Stimulated activated CD8-positive, alpha-beta memory T cell treated with anti-CD3 and anti-CD28 coated beads, Interleukin-15, amount 100 ng/mL, for 4 hours (primary cell): ENCODE measurements around the gene UPF2.

Source experiments
- DNase-seq, 2 donors: peaks; one replicate each; pipeline ENCODE4 v3.0.0-alpha.2; 2020; ENCODE audit warnings: low read depth in 2 of 2

Gene UPF2

DNA sequence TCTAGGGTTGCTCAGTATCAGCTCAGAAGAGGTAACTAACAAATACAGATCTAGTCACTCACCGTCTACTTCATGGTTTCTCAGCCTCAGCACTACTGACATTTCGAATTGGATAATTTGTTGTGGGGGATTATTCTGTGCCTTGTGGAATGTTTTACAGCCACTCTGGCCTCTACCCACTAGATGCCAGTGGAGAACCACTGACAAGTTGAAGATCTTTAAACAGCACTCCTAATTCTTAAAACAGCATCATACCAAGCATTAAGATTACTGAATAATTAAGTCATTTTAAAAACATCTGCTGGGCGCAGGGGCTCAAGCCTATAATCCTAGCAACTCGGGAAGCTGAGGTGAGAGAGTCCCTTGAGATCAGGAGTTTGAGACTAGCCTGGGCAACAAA is 82.6 kb downstream of the UPF2 start:
- DNase-seq = no peak

DNA sequence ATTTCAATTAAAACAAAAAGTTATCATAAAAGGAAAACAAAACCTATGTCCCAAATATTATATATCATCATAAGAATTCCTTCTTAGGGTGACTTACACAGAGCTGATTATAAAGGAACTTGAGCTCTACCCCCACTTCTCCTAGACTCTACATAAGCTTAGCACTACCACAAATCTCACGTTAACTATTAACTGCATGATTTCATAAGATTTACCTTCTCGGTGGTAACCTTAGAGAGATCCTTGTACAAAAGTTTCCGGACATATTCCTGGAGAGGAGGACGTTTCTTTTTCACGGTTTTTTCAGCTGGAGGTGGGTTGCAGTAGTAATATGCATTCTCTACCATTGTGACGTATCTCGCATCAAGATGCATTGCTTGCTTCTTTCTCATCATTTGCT is 83.7 kb downstream of the UPF2 start:
- no peak for DNase-seq

DNA sequence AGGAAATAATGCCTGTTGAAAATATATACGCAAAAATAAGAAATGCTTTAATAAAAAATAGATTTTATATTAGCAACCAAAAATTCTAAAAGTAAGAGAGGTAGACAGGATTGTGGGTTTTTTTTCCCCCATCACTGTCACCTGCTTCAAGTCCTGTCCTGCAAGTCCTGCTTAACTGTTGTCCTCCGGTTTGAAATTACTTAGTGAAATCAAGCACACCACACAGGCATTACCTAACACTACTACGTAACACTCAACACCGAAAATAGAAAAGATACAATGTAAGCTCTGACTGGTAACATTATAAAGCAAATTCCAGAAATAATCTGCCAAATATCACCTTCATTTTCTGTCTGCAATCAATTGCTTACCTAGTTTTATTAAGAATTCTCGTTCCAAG is 90.9 kb downstream of the UPF2 start:
- DNase-seq = no peak

DNA sequence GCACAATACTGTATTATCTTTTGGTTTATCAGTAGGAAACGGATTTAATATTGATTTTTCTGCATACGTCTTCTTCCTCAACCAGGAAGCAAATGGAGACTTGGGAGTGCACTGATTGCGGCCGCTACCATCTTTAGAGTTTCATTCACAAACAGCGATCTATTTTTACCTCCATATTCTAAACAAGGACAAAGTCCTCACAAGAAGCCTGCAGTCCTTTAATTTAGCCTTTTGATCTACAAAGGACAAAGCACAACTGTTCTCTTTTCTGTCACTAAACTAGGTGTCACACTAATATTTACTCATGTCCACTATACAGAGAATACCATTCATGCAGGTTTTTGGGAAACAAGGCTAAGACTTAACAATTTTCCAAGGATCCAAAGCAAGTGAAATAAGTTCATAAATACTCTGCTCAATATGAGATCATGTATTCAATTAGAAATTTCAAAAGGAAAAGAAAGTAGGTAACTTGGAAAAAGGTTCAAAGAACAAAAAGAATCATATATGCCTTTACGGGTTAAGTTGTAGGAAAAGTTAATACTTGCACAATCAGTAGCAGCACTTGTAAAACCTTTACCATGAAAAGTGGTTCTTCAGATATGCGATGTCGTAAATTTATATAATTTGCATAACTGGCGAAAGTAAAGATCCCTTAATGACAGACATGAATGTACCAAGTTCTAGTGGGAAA is 92.1 kb downstream of the UPF2 start:
- no peak for DNase-seq

DNA sequence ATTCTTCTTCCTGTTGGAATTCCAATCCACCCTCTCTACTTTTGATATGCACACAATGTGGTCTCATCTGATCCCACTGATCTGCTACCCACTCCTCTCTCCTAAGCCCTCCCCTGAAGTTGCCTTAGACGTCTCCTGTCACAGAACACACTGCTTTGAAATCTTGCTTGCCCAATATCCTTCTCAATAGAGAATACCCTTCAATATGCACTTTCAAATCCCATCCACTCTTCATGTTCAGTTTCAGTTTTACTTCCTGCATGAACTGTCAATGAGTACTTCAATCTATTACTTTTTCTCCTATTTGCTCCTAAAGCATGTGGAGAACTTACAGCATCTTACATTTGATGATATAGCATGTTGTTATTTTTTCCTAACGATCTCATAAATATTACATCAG is 93.5 kb downstream of the UPF2 start:
- DNase-seq = no peak

DNA sequence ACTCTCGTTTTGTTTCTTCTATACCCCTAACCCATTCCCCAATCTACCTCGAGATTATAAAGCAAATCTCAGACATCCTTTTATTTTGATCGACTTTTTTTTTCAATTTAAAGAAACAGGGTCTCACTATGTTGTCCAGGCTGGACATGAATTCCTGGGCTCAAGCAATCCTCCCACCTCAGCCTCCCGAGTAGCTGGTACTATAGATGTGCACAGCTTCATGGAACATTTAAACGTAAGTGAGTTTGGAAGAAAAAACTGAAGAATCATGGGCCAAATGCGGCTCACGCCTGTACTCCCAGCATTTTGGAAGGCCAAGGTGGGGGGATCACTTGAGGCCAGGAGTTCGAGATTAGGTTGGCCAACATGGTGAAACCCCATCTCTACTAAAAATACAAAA is 96.0 kb downstream of the UPF2 start:
- no peak for DNase-seq

DNA sequence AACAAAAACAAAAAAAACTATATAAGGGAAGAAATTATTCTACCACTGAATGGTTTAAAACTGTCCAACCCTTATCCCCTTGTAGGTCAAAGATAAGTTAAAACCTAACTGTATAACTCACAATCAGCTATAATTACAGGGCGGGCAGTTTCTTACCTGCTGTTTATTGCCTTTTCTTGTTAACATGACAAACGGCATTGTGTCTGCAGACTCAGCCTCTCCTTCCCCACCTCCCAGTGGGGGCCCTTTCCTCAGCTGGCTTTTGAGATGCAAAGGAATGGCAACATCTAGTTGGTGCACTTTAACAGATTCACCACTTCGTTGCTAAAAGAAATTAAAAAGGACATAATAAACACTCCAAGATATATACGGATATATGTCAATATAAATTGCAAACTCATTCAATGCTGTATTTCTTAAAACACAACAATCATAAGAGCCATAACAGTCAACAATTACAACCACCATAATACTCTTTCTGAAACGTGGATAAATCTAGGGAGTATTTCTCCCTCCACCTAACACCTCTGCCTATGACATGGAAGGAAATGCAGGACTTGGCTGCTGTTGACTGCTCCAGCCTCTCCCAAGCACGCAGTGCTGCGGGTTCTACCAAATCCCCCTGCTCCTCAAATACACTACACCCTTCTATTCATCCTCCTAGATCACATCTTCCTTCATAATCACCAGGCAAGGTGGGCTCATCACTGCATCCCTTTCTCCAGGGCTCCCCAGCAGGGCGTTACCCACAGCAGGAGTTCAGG is 106.0 kb downstream of the UPF2 start:
- DNase-seq = no peak

DNA sequence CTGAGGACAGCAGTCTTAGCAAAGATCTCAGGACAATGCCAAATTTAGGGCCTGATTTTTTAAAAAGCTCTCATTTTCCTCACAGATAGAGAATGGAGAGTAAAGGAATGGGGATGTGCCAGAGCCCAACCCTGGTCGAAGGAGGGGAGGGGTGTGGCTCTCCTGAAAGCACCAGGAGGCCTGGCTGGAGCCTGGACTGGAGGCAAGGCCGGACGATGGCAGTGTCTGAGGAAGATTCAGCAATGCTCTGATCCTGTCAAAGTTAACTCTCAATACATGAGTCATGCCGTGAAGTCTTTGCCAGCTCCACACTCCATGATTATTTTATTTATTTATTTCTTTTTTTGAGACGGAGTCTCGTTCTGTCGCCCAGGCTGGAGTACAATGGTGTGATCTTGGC is 108.3 kb downstream of the UPF2 start:
- no peak for DNase-seq

DNA sequence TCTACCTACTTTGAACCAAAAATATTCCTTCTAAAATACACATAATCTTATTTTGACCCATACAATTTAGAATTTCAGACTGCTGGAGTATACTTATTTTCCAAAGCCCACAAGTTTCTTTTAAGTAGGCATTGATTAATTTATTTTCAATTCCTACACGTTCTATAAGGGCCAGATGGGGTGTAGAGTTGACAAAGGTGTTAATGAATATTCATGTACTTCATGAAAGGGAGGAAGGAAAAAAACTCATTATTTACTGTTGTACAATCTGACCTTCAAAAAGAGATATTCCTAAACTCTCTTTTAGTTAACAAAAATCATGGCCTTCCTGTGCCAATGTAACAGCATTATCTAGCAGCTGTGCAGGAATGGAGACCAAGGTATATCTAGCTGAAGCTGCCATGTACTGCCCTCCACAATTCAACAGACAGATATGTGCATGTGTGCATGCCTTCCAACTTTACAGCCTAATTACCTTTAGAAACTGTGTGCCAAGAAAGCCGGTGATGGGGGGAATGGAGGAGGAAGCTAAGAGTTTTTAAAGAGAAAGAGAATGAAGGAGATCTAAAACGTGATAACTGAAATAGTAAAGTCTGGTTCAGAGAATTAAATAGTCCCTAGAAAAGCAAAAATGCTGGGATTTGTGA is 108.9 kb downstream of the UPF2 start:
- DNase-seq = no peak

DNA sequence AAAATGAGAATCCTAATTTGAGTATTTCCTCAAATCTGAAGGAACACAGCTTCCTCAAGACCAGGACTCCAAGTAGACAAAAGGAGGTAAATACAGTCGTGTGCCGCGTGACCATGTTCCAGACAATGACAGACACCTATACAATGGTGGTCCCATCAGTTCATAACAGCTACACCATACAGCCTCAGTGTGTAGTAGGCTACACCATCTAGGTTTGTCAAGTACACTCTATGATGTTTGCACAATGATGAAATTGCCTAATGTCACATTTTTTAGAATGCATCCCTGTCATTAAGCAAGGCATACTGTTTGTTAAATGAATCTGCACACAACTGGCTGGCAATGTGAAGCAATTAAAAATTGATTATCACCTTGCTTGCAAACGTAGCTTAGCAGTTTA is 111.6 kb downstream of the UPF2 start:
- no peak for DNase-seq

DNA sequence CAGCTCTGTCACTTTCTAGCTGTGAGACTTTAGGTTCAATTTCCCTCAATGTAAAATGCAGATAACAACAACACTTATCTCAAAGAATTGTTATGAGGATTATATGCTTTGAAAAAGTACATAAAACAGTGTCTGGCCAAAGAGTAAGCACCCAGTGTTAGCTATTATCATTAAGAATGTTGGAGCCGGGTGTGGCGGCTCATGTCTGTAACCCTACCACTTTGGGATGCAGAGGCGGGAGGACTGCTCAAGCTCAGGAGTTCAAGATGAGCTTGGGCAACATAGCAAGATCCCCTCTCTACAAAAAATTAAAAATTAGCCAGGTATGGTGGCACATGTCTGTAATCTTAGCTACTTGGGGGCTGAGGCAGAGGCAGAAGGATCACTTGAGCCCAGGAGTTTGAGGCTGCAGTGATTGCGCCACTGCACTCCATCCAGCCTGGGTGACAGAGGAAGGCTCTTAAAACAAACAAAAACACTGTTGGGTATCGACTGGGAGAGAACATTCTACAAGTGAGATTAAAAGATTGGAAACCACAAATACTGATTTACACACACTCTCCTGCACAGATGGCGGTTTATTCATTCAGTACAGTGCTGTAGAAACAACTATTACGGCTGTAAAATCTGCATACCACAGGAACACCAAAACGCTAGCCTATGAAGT is 112.2 kb downstream of the UPF2 start:
- DNase-seq = no peak

DNA sequence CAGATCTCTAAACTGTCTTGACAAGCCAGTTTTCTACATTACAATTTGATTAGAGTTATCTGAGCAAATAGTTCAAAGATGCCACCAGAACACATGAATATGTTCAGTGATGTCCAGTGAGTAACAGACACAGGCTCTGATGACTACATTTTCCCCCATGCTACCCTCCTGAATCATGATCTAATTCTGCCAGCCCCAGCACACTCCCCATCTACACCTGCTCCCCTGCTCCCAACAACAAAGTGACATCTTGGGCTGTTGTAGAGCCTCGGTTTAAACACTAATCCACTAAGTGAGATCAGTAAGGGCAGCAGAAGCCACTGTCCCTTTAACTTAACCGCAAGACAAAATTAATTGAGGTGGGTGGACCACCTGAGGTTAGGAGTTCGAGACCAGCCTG is 114.9 kb downstream of the UPF2 start:
- DNase-seq = no peak

DNA sequence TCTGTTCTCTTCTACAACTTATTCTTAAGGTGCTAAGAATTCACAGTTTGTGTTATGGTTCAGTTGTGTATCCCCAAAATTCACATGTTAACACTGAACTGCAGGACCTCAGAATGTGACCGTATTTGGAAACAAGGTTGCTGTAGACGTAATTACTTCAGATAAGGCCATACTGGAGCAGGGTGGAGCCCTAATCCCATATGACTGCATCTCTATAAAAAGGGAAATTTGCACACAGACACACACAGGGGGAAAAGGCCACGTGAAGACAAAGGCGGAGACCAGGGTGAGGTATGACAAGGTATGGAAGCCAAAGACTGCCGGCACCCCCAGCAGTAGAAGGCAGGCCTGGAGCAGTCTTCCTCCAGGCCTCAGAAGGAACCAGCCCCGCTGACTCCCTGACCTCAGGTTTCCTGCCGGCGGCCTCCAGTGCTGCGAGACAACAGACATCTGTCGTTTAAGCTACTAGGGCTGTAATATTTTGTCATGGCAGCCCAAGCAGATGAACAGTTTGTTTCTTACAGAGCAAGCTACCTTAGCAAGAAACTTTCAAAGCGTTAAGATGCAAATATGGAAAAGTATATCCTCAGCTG is 120.7 kb downstream of the UPF2 start:
- DNase-seq = no peak

DNA sequence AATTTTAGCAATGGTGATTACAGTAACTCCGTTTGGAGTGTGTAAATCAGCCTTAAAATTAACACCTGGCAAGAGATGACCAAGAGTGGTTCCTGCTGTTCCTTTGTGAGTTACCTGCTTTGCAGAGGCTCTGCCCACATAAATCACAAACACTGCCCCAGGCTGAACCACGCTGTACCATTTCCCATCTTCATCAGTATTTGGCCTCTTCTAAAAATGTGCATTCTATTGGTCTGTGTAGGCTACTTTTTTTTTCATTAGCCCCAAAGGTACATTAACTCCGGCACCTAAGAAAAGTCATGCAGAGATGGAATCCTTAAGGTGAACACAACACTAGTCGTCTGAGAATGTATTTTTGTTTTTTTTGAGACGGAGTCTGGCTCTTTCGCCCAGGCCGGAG is 123.3 kb downstream of the UPF2 start:
- DNase-seq = no peak

DNA sequence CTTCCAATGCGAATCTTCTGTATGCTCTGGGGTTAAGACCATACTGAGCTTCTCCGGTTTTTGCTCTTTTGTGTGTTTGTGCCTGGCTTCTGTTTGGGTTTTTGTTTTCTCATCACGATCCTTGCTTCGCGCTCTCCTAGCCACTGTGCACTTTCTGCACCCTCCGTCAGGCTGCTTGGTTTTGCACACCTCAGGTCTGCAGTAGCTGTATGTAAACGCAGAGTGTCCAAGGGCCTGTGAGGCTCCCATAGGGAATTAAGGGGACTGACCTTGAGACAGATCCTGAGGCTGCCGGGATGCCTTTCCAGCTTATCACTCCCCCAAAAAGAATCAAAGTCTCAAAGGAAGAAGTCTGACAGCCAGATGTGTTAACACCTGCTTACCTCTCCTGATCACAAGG is 124.2 kb downstream of the UPF2 start:
- no peak for DNase-seq

DNA sequence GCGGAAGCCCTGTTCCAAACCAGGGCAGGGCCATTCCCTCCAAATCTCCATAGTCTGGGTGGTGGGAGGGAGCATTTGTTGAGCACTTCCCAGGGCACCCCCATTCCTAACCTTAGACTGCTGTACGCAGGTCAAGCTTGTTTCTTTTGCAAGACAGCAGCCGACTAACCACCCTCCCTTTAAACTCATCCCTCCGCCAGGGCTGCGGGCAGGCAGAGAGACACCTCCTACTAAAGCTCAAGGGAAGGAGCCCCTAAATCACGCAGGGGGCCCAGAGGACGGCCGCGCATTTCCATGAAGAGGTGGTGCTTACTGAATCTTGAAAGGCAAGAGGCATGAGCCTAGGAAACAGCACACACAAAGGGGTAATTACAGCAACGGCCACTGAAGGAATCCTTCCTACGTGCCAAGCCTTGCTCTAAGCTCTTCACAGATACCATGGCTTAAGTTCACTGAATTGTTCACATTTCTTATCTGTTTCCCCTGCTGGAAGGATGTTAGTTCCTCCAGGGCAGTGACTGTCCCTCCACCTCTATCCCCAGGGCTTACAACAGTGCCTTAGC is 129.4 kb downstream of the UPF2 start:
- DNase-seq = no peak

DNA sequence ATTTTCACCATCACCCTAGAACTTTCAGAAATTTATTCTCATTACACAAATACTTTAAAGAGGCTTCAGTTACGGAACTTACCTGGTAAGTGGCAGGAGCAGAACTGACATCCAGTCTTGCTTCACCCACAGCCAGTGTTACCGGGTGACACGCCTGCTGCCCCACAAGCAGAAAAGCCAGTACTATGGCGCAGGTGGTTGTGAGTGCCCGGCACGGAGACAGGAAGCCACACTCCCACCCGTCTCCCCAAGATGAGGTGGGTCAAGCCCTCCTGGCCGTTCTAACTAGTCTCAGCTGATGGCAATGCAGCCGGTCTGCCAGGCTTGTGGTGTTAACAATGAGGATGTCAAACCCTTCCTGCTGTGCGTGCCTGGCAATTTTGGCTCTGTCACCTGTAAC is 132.5 kb downstream of the UPF2 start:
- DNase-seq = no peak

DNA sequence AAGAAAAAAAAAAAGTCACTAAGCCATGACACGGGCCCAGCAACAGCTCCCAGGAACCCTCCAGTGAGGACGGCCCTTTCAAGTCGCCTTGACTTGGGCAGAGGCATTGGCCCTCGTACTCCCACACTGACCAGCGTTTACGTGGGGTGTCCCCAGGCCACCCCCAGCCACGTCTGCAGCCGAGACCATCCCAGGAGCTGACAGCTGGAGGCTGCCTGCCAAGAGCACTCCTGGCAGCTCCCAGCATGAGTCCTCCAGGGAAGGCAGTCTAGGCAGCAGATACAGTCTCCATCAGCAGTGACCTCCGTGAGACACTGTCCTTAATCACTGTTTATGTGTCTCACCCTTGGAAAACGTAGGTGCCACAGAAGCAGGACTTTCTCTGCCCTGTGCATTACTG is 133.0 kb downstream of the UPF2 start:
- DNase-seq = no peak

DNA sequence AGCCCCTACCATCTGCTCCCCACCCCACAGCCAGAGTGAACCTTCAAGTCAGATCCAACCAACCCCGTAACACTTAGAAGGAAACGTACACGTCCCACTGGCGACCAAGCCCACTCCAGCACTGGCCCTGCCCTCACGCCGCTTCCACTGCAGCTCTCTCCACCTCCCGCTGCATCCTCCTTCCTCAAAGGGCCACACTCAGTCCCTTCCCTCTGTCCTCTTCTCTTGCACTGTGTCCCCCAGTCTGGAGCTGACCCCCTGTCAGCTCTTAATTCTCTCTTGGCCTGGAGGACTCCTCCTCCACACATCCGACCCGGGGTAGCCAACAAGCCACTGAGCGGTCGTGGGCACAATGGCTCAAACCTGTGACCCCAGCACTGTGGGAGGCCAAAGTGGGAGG is 133.6 kb downstream of the UPF2 start:
- DNase-seq = no peak

DNA sequence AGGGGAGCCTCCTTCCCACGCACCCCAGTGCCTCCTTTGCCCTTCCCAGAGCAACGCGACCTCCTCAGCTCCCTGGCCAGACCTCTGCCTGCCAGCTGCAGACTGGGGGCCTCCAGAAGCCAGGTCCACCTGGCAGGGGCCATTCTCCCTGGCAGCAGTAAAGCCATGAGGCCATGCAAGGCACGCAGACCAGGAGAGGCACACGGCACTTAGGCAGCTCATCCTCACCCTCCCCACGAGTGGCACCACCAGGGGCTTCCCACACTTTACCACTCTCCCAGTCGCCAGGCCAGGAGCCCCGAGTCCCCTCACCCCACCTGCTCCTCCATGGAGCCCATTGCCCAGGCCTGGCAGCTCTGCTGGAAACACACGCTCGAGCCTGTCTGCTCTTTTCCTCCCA is 134.1 kb downstream of the UPF2 start:
- DNase-seq = no peak

DNA sequence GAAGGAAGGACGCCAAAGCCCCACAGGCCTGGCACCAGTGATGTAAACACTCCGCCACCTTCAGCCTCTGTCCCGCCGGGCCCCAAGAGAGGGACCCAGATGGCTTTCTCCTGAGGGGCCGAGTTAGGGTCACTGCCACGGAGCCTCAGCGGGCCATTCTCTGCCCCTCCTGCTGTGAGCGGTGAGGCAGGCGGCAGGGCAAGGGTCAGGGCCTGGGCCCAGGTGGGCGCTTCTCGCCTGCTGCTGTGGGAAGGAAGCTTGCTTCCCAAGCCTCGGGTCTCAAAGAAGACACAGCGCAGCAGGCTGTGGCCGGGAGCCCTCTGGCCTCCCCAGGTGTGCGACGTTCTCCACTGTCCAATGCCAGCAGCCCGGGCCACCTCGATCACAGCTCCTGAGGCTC is 134.7 kb downstream of the UPF2 start:
- no peak for DNase-seq

DNA sequence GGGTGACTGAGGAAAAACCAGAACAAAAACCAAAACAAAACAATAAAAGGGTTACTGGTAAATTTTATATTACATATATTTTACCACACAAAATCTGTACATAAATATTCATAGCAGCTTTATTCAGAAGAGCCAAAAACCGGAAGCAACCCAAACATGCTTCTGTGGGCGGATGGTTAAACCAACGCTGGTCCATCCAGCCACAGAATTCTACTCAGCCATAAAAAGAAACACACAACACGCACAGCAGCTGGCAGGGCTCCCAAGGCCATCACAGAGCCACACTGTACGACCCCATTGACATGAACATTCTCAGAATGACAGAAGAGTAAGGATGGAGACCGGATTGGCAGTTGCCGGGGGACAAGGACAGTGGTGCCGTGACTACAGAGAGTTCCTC is 135.9 kb downstream of the UPF2 start:
- DNase-seq = no peak
